HepG2 (cell line): ENCODE data around the gene GCDH. TPM values are rescaled to one million over a fixed set of nuclear protein-coding genes. Genes with fewer than 3 reads are reported as not detected.

ENCODE experiments used
- ARNT2 ChIP-seq: sonication (generic); formaldehyde crosslinking; IDR thresholded peaks from 2 replicates; pipeline ENCODE4 v1.8.0; 2022; ENCODE audit warnings: mild to moderate bottlenecking, low read depth, missing genetic modification reagents, moderate library complexity
- ELF3 ChIP-seq: IDR thresholded peaks from 2 replicates; pipeline ENCODE4 v1.6.1; 2016; ENCODE audit warnings: missing genetic modification reagents, missing compliant biosample characterization
- JARID2 ChIP-seq: sonication (generic); formaldehyde crosslinking; IDR thresholded peaks from 2 replicates; pipeline ENCODE4 v1.8.1; 2023; ENCODE audit warnings: missing genetic modification reagents, inconsistent platforms; ENCODE audit not compliant: insufficient replicate concordance
- KAT2B ChIP-seq: fragments of 150-350 bp; IDR thresholded peaks from 2 replicates; pipeline ENCODE4 v1.6.1; 2014; ENCODE audit warnings: low read depth, low read length, borderline replicate concordance
- KDM2A ChIP-seq: sonication (generic); formaldehyde crosslinking; IDR thresholded peaks from 2 replicates; pipeline ENCODE4 v1.4.0; 2020; ENCODE audit warnings: low read depth, missing genetic modification reagents, borderline replicate concordance
- KDM3A ChIP-seq: IDR thresholded peaks from 2 replicates; pipeline ENCODE4 v1.6.1; 2018; ENCODE audit warnings: low read depth, missing compliant biosample characterization
- MBD4 ChIP-seq: IDR thresholded peaks from 2 replicates; pipeline ENCODE4 v1.6.1; 2012; ENCODE audit warnings: low read length, inconsistent platforms, borderline replicate concordance
- NCOA2 ChIP-seq: sonication (generic); formaldehyde crosslinking; IDR thresholded peaks from 2 replicates; pipeline ENCODE4 v1.8.0; 2022; ENCODE audit warnings: inconsistent platforms
- PAX8 ChIP-seq: sonication (generic); formaldehyde crosslinking; IDR thresholded peaks from 2 replicates; pipeline ENCODE4 v1.8.0; 2022; ENCODE audit warnings: mild to moderate bottlenecking, missing genetic modification reagents, borderline replicate concordance
- PHF21A ChIP-seq: sonication (generic); formaldehyde crosslinking; IDR thresholded peaks from 2 replicates; pipeline ENCODE4 v1.5.0; 2020; ENCODE audit warnings: mild to moderate bottlenecking, missing genetic modification reagents
- PRPF4 ChIP-seq: fragments of 200-400 bp; formaldehyde crosslinking; IDR thresholded peaks from 2 replicates; pipeline ENCODE4 v1.6.1; 2016; ENCODE audit warnings: low read length, low read depth; ENCODE audit not compliant: poor library complexity, severe bottlenecking
- TBX2 ChIP-seq: sonication (generic); formaldehyde crosslinking; IDR thresholded peaks from 2 replicates; pipeline ENCODE4 v1.5.0; 2020; ENCODE audit warnings: missing genetic modification reagents, mild to moderate bottlenecking, borderline replicate concordance
- TCF7L2 ChIP-seq: IDR thresholded peaks from 2 replicates; pipeline ENCODE4 v1.6.1; 2011; ENCODE audit warnings: mild to moderate bottlenecking, low read depth, low read length, moderate library complexity
- TP53 ChIP-seq: sonication (generic); formaldehyde crosslinking; conservative IDR thresholded peaks from 2 replicates; pipeline ENCODE4 v1.4.0; 2020; ENCODE audit warnings: missing genetic modification reagents
- ZNF205 ChIP-seq: IDR thresholded peaks from 2 replicates; pipeline ENCODE4 v1.6.1; 2018; ENCODE audit warnings: missing biosample characterization, missing genetic modification reagents
- ZNF552 ChIP-seq: sonication (generic); formaldehyde crosslinking; IDR thresholded peaks from 2 replicates; pipeline ENCODE4 v1.9.0; 2022; ENCODE audit warnings: missing genetic modification reagents, mild to moderate bottlenecking, borderline replicate concordance
- ZNF768 ChIP-seq: sonication (generic); formaldehyde crosslinking; IDR thresholded peaks from 2 replicates; pipeline ENCODE4 v1.4.0; 2020; ENCODE audit warnings: missing genetic modification reagents
- ZSCAN9 ChIP-seq: IDR thresholded peaks from 2 replicates; pipeline ENCODE4 v1.6.1; 2016; ENCODE audit warnings: borderline replicate concordance
- polyA plus RNA-seq, 8 experiments: library from polyadenylated mRNA; depleted of rRNA in 3 of 8; stranded (reverse) in 7 of 8; unstranded in 1 of 8; fragments of >200 nt; fragmentation: Illumina TruSeq in 4 of 8; extraction: Trizol in 4 of 8; gene quantifications; 2 replicates each; pipeline versions ENCODE4 v1.2.1 to v1.2.3, GENCODE V29; 2011 to 2016; ENCODE audit warnings: low read depth in 4 of 8, missing spikeins in 1 of 8, mixed read lengths in 1 of 8; ENCODE audit not compliant: insufficient read depth in 1 of 8
- total RNA-seq, 5 experiments: library from RNA; depleted of rRNA; stranded (reverse); fragments of >200 nt; fragmentation: Illumina TruSeq; extraction: Trizol; gene quantifications; 2 replicates each; pipeline ENCODE4 v1.2.3, GENCODE V29; 2016; ENCODE audit warnings: low read depth in 1 of 5
- TF ChIP-seq, protein P1 (sequence below): sonication (generic); formaldehyde crosslinking; IDR thresholded peaks from 2 replicates; pipeline ENCODE4 v1.4.0; 2020; ENCODE audit warnings: missing genetic modification reagents
- TF ChIP-seq, protein P2 (sequence below): sonication (generic); formaldehyde crosslinking; IDR thresholded peaks from 2 replicates; pipeline ENCODE4 v1.5.1; 2020; ENCODE audit warnings: missing genetic modification reagents, mild to moderate bottlenecking, borderline replicate concordance
- TF ChIP-seq, protein P3 (sequence below): sonication (generic); formaldehyde crosslinking; IDR thresholded peaks from 2 replicates; pipeline ENCODE4 v1.5.1; 2020; ENCODE audit warnings: mild to moderate bottlenecking, missing genetic modification reagents, borderline replicate concordance

Gene GCDH
- total and polyA plus RNA-seq, 2 of the 13 experiments (the other 11 are each of a cell fraction or from before 2014, with no cell fraction given) = 15.1 to 38.0 TPM

DNA sequence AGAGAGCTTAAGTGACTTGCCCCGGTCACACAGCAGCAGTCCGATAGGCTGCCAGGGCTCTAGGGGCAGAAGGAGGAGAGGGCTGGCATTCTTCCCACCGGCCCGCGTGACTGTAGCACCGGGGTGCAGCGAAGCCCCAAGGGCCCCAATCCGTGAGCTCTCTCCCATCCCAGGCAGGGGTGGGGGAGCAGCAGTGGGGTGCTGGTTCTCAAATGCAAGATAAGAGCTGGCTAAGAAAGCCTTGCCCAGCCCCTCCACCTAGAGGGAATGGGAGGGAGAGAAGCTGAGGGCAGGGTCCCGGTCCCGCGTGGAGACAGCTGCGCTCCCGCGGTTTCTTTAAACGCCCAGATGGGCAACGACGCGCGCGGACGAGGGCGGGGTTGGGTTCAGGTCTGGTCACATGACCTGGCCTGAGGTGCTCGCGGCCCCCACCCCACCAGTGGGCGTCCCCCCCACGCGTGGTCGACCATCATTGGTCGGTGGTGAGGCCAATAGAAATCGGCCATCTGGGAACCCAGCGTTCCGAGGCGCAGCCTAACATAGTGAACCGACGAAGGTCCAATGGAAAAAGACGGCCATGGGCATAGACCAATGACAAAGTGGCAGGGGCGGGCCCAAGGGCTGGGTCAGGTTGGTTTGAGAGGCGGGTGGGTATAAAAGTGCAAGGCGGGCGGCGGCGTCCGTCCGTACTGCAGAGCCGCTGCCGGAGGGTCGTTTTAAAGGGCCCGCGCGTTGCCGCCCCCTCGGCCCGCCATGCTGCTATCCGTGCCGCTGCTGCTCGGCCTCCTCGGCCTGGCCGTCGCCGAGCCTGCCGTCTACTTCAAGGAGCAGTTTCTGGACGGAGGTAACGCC, 47.2 kb downstream of the GCDH start, which contains the start of gene CALR (continued):
- TF ChIP-seq ZSCAN9 (CRISPR knock-in tag) (peak; percentile 54; the same call in 1 of the 2 replicates), JARID2 (no peak), TP53 (CRISPR knock-in tag) (no peak; the same call in 1 of the 2 replicates), NCOA2 (CRISPR knock-in tag) (peak; percentile 11; the same call in 1 of the 2 replicates), TBX2 (peak; percentile 69; the same call in 1 of the 2 replicates), PAX8 (0 out of 2 replicates have a peak, but pooled peaks have one; percentile 66), KAT2B (no peak), ZNF205 (no peak), MBD4 (no peak), ELF3 (CRISPR knock-in tag) (peak; percentile 12; the same call in 1 of the 2 replicates), PHF21A (CRISPR knock-in tag) (peak; percentile 41; the same call in 1 of the 2 replicates), TCF7L2 (no peak), ZNF768 (CRISPR knock-in tag) (peak; percentile 99), KDM2A (peak; percentile 78), KDM3A (CRISPR knock-in tag) (0 out of 2 replicates have a peak, but pooled peaks have one; percentile 7), ZNF552 (CRISPR knock-in tag) (0 out of 2 replicates have a peak, but pooled peaks have one; percentile 69), PRPF4 (no peak), ARNT2 (CRISPR knock-in tag) (peak; percentile 79)
- TF ChIP-seq, protein P1, sequence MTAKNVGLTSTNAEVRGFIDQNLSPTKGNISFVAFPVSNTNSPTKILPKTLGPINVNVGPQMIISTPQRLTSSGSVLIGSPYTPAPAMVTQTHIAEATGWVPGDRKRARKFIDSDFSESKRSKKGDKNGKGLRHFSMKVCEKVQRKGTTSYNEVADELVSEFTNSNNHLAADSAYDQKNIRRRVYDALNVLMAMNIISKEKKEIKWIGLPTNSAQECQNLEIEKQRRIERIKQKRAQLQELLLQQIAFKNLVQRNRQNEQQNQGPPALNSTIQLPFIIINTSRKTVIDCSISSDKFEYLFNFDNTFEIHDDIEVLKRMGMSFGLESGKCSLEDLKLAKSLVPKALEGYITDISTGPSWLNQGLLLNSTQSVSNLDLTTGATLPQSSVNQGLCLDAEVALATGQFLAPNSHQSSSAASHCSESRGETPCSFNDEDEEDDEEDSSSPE (CRISPR knock-in tag) = peak; percentile 95
- TF ChIP-seq, protein P2, sequence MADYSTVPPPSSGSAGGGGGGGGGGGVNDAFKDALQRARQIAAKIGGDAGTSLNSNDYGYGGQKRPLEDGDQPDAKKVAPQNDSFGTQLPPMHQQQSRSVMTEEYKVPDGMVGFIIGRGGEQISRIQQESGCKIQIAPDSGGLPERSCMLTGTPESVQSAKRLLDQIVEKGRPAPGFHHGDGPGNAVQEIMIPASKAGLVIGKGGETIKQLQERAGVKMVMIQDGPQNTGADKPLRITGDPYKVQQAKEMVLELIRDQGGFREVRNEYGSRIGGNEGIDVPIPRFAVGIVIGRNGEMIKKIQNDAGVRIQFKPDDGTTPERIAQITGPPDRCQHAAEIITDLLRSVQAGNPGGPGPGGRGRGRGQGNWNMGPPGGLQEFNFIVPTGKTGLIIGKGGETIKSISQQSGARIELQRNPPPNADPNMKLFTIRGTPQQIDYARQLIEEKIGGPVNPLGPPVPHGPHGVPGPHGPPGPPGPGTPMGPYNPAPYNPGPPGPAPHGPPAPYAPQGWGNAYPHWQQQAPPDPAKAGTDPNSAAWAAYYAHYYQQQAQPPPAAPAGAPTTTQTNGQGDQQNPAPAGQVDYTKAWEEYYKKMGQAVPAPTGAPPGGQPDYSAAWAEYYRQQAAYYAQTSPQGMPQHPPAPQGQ (CRISPR knock-in tag) = no peak
- TF ChIP-seq, protein P3, sequence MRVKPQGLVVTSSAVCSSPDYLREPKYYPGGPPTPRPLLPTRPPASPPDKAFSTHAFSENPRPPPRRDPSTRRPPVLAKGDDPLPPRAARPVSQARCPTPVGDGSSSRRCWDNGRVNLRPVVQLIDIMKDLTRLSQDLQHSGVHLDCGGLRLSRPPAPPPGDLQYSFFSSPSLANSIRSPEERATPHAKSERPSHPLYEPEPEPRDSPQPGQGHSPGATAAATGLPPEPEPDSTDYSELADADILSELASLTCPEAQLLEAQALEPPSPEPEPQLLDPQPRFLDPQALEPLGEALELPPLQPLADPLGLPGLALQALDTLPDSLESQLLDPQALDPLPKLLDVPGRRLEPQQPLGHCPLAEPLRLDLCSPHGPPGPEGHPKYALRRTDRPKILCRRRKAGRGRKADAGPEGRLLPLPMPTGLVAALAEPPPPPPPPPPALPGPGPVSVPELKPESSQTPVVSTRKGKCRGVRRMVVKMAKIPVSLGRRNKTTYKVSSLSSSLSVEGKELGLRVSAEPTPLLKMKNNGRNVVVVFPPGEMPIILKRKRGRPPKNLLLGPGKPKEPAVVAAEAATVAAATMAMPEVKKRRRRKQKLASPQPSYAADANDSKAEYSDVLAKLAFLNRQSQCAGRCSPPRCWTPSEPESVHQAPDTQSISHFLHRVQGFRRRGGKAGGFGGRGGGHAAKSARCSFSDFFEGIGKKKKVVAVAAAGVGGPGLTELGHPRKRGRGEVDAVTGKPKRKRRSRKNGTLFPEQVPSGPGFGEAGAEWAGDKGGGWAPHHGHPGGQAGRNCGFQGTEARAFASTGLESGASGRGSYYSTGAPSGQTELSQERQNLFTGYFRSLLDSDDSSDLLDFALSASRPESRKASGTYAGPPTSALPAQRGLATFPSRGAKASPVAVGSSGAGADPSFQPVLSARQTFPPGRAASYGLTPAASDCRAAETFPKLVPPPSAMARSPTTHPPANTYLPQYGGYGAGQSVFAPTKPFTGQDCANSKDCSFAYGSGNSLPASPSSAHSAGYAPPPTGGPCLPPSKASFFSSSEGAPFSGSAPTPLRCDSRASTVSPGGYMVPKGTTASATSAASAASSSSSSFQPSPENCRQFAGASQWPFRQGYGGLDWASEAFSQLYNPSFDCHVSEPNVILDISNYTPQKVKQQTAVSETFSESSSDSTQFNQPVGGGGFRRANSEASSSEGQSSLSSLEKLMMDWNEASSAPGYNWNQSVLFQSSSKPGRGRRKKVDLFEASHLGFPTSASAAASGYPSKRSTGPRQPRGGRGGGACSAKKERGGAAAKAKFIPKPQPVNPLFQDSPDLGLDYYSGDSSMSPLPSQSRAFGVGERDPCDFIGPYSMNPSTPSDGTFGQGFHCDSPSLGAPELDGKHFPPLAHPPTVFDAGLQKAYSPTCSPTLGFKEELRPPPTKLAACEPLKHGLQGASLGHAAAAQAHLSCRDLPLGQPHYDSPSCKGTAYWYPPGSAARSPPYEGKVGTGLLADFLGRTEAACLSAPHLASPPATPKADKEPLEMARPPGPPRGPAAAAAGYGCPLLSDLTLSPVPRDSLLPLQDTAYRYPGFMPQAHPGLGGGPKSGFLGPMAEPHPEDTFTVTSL = 0 out of 2 replicates have a peak, but pooled peaks have one; percentile 12
